ENCODE measurements around the gene CNNM4.

DNA sequence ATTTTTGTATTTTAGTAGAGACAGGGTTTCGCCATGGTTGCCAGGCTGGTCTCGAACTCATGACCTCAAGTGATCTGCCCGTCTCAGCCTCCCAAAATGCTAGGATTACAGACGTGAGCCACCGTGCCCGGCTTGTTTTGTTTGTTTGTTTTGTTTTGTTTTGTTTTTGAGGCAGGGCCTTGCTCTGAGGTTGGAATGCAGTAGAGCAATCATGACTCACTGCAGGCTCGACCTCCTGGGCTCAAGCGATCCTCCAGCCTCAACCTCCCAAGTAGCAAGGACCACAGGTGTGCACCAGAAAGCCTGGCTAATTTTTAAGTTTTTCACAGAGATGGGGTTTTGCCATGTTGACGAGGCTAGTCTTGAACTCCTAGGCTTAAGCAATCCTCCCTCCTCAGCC lies 8.9 kb upstream of the CNNM4 start:
- TF ChIP-seq, protein P1, sequence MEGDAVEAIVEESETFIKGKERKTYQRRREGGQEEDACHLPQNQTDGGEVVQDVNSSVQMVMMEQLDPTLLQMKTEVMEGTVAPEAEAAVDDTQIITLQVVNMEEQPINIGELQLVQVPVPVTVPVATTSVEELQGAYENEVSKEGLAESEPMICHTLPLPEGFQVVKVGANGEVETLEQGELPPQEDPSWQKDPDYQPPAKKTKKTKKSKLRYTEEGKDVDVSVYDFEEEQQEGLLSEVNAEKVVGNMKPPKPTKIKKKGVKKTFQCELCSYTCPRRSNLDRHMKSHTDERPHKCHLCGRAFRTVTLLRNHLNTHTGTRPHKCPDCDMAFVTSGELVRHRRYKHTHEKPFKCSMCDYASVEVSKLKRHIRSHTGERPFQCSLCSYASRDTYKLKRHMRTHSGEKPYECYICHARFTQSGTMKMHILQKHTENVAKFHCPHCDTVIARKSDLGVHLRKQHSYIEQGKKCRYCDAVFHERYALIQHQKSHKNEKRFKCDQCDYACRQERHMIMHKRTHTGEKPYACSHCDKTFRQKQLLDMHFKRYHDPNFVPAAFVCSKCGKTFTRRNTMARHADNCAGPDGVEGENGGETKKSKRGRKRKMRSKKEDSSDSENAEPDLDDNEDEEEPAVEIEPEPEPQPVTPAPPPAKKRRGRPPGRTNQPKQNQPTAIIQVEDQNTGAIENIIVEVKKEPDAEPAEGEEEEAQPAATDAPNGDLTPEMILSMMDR (conservative IDR thresholded peaks at IDR 0.05; ENCODE audit: low read depth, low read length), result no peak
- TF ChIP-seq EZH2phosphoT487 (IDR thresholded peaks at IDR 0.05; ENCODE audit: borderline replicate concordance, low read length) (no peak), EZH2 (IDR thresholded peaks at IDR 0.05; ENCODE audit: low read length, unreplicated experiment) (no peak)
